Measurements from ENCODE around the gene TEX51.

TEX51 gene

DNA sequence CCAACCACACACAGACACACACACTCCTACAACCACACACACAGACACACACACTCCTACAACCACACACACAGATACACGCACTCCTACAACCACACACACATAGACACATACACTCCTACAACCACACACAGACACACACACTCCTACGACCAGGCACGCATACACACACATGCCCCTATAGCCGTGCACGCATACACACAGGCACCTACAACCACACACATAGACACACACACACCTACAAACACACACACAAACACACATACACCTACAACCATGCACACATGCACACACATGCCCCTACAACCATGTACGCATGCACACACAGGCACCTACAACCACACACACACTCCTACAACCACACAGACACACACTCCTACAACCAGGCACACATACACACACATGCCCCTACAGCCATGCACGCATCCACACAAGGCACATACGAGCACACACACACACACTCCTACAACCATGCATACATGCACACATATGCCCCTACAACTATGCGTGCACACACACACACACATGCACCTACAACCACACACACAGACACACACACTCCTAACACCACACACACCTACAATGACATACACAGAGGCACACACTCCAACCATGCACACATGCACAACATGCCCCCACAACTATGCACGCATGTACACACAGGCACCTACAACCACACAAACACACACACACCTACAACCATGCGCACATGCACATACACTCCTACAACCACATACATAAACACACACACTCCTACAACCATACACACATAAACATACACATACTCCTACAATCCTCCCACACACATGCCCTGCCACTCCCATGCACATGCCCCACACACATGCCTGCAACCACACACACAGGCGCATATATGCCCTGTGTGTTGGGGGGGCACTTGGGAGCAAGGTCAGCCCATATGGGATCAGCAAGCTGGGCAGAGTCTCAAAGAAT is 19.1 kb upstream of the TEX51 start:
- TF ChIP-seq, protein P1, sequence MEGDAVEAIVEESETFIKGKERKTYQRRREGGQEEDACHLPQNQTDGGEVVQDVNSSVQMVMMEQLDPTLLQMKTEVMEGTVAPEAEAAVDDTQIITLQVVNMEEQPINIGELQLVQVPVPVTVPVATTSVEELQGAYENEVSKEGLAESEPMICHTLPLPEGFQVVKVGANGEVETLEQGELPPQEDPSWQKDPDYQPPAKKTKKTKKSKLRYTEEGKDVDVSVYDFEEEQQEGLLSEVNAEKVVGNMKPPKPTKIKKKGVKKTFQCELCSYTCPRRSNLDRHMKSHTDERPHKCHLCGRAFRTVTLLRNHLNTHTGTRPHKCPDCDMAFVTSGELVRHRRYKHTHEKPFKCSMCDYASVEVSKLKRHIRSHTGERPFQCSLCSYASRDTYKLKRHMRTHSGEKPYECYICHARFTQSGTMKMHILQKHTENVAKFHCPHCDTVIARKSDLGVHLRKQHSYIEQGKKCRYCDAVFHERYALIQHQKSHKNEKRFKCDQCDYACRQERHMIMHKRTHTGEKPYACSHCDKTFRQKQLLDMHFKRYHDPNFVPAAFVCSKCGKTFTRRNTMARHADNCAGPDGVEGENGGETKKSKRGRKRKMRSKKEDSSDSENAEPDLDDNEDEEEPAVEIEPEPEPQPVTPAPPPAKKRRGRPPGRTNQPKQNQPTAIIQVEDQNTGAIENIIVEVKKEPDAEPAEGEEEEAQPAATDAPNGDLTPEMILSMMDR (IDR thresholded peaks at IDR 0.05; ENCODE audit: low read depth, low read length) = no peak
- Histone ChIP-seq H3K36me3 (no peaks in the 10 kb centered on the region), H3K27ac (no peak overlapping the region), H3K9me3 (ENCODE audit: severe bottlenecking) (peaks cover 7% of the 10 kb centered on the region), H3K4me3 (ENCODE audit: low read depth, low read length) (no peak overlapping the region), H3K27me3 (ENCODE audit: insufficient read depth, low read depth, severe bottlenecking) (peaks cover 12% of the 10 kb centered on the region)
- DNase-seq = no peak

DNA sequence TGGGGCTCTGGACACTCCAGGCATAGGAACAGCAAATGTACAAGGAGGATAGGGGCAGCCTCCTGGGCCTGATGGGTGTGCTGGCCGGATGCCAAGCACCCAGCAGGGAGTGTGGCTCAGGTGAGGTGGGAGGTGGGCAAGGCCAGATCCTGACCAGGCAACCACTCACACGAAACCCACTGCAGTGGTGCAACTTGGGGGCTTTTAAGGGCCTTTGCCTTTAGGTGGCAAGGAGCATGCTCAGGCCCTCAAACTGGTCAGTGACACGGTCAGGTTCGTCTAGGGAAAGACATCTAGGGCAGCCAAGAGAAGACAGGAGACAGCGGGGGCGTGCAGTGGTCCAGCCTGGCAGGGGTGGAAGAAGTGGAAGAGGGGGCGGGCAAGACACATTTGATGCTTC is 18.4 kb upstream of the TEX51 start:
- Histone ChIP-seq H3K4me3 (ENCODE audit: low read depth, low read length) (no peak overlapping the region), H3K27me3 (ENCODE audit: insufficient read depth, low read depth, severe bottlenecking) (peaks cover 12% of the 10 kb centered on the region), H3K36me3 (no peaks in the 10 kb centered on the region), H3K9me3 (ENCODE audit: severe bottlenecking) (peaks cover 4% of the 10 kb centered on the region), H3K27ac (no peak overlapping the region)
- DNase-seq = no peak
- TF ChIP-seq, protein P1 (IDR thresholded peaks at IDR 0.05; ENCODE audit: low read depth, low read length) = no peak

DNA sequence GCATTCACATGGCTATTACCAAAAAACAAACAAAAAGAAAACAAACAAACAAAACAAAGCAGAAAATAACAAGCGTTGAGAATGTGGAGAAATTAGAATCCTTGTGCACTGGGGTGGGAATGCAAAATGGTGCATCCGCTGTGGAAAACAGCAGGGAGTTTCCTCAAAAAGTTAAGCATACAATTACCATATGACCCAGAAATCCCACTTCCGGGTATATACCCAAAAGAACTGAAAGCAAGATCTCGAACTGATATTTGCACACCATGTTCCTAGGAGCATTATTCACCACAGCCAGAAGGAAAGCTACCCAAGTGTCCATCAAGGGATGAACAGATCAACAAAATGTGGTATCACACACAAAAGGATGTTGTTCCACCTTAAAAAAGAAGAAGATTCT is 17.9 kb upstream of the TEX51 start:
- H3K27ac ChIP-seq = no peak overlapping the region
- peaks cover 12% of the 10 kb centered on the region for H3K27me3 ChIP-seq (ENCODE audit: insufficient read depth, low read depth, severe bottlenecking)
- TF ChIP-seq, protein P1 (IDR thresholded peaks at IDR 0.05; ENCODE audit: low read depth, low read length) = no peak
- H3K4me3 ChIP-seq (ENCODE audit: low read depth, low read length) = no peak overlapping the region
- no peak for DNase-seq
- H3K9me3 ChIP-seq (ENCODE audit: severe bottlenecking) = peaks cover under 1% of the 10 kb centered on the region
- no peaks in the 10 kb centered on the region for H3K36me3 ChIP-seq

DNA sequence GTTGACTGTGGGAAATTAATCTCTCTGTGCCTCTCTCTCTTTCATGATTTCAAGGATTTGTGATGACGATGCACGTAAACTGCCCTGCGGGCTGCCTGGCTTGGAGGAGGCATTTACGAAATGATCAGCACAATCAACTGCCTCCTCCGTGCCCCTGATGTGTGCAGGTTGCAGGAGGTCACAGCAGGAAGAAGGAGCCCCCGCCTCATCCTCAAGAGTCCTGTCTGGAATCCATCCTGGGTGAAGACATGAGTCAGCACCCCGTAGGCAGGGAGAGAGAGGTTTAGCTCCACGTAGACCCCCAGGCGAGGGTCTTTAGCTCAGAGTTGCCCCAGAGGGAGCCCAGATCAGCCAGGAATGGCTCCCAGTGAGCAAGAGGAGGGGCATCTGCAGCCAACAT is 17.1 kb upstream of the TEX51 start:
- Histone ChIP-seq H3K27ac (no peak overlapping the region), H3K36me3 (no peaks in the 10 kb centered on the region), H3K9me3 (ENCODE audit: severe bottlenecking) (no peaks in the 10 kb centered on the region), H3K27me3 (ENCODE audit: insufficient read depth, low read depth, severe bottlenecking) (peaks cover 12% of the 10 kb centered on the region), H3K4me3 (ENCODE audit: low read depth, low read length) (no peak overlapping the region)
- TF ChIP-seq, protein P1 (IDR thresholded peaks at IDR 0.05; ENCODE audit: low read depth, low read length) = no peak
- no peak for DNase-seq

DNA sequence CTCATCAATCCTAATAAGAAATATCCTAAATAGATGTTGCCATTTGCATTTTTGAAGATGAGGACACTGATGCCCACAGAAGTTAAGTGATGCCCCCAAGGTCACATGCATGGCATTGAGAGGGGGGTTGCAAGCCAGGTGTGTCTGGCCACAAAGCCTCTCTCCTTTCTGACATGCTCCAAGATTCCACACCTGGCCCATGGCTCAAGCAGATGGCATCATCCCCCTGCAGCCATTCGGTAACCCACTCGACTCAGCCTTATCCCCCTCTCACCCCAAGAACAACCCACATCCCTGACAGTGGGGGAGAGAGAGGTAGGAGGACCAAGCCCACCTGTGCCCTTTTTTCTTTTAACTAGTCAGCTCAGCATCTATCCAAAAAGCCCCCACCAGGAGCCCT is 16.5 kb upstream of the TEX51 start:
- H3K9me3 ChIP-seq (ENCODE audit: severe bottlenecking) = no peaks in the 10 kb centered on the region
- H3K27me3 ChIP-seq (ENCODE audit: insufficient read depth, low read depth, severe bottlenecking) = peaks cover 8% of the 10 kb centered on the region
- no peaks in the 10 kb centered on the region for H3K36me3 ChIP-seq
- H3K4me3 ChIP-seq (ENCODE audit: low read depth, low read length) = no peak overlapping the region
- DNase-seq = no peak
- TF ChIP-seq, protein P1 (IDR thresholded peaks at IDR 0.05; ENCODE audit: low read depth, low read length) = no peak
- no peak overlapping the region for H3K27ac ChIP-seq

Measured in WERI-Rb-1 (cell line).